ENCODE results near the gene MEIOC.
"Not testable (repeated sequence)": the region's sequence is repeated elsewhere in the genome, so short reads cannot be mapped to it uniquely, and the experiment has no call there.

Gene MEIOC

GRCh38 chr17:44633998-44634397, 22.3 kb upstream of the MEIOC start:
- TF ChIP-seq, protein P1, sequence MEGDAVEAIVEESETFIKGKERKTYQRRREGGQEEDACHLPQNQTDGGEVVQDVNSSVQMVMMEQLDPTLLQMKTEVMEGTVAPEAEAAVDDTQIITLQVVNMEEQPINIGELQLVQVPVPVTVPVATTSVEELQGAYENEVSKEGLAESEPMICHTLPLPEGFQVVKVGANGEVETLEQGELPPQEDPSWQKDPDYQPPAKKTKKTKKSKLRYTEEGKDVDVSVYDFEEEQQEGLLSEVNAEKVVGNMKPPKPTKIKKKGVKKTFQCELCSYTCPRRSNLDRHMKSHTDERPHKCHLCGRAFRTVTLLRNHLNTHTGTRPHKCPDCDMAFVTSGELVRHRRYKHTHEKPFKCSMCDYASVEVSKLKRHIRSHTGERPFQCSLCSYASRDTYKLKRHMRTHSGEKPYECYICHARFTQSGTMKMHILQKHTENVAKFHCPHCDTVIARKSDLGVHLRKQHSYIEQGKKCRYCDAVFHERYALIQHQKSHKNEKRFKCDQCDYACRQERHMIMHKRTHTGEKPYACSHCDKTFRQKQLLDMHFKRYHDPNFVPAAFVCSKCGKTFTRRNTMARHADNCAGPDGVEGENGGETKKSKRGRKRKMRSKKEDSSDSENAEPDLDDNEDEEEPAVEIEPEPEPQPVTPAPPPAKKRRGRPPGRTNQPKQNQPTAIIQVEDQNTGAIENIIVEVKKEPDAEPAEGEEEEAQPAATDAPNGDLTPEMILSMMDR (IDR thresholded peaks at IDR 0.05): no peak
- TF ChIP-seq ZFX (IDR thresholded peaks at IDR 0.05; ENCODE audit: borderline replicate concordance): no peak
- no peak overlapping the region for H3K27ac ChIP-seq

GRCh38 chr17:44634401-44634800, 21.9 kb upstream of the MEIOC start:
- not testable (repeated sequence) for H3K27ac ChIP-seq

GRCh38 chr17:44636562-44636961, 19.7 kb upstream of the MEIOC start:
- TF ChIP-seq ZFX (IDR thresholded peaks at IDR 0.05; ENCODE audit: borderline replicate concordance): no peak
- TF ChIP-seq, protein P1 (IDR thresholded peaks at IDR 0.05): 0 out of 2 replicates have a peak, but pooled peaks have one; percentile 4
- no peak overlapping the region for H3K27ac ChIP-seq

- H3K27ac ChIP-seq: no peak overlapping the region
- TF ChIP-seq ZFX (IDR thresholded peaks at IDR 0.05; ENCODE audit: borderline replicate concordance): no peak
- TF ChIP-seq, protein P1 (IDR thresholded peaks at IDR 0.05): no peak
Observed at GRCh38 chr17:44637066-44637465, 19.2 kb upstream of the MEIOC start.

DNA sequence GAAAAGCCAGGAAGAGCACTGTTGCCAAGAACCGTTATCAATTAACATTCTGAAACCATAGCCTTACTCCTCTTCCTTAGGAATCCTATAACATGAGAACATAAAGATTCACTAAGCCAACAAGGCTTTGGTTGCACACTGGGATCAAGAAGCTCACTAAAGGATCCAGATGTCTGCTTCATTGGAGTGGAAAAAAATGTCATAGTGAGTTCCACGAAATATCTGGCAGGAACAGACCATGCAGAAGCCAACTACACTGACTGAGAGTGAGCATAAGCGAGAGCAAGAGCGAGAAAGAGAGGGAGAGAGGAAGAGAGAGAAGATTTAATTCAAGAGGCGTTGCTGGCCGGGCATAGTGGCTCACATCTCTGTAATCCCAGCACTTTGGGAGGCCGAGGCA, 13.4 kb upstream of the MEIOC start:
- TF ChIP-seq ZFX (IDR thresholded peaks at IDR 0.05; ENCODE audit: borderline replicate concordance): no peak
- TF ChIP-seq, protein P1 (IDR thresholded peaks at IDR 0.05): no peak
- no peak overlapping the region for H3K27ac ChIP-seq

DNA sequence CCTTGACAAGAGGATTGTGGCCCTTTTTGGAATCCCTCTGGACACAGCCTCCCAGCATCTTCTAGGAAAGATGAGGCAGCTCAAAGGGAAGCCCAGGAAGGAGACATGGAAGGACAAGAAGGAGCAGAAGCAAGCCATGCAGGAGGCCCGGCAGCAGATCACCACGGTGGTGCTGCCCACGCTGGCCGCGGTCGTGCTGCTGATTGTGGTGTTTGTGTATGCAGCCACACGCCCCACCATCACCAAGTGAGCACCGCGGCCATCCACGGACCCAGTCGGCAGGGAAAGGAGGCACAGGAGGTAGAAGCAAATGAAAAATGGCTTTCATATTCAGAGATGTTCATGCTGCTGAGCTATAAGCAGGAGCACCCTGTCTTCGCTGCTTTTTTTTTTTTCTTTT, 10.9 kb upstream of the MEIOC start:
- TF ChIP-seq, protein P1 (IDR thresholded peaks at IDR 0.05): no peak
- no peak for TF ChIP-seq ZFX (IDR thresholded peaks at IDR 0.05; ENCODE audit: borderline replicate concordance)
- H3K27ac ChIP-seq: no peak overlapping the region

- TF ChIP-seq, protein P1 (IDR thresholded peaks at IDR 0.05): no peak
- no peak for TF ChIP-seq ZFX (IDR thresholded peaks at IDR 0.05; ENCODE audit: borderline replicate concordance)
- no peak overlapping the region for H3K27ac ChIP-seq
Observed at GRCh38 chr17:44646280-44646679, 10.0 kb upstream of the MEIOC start.

DNA sequence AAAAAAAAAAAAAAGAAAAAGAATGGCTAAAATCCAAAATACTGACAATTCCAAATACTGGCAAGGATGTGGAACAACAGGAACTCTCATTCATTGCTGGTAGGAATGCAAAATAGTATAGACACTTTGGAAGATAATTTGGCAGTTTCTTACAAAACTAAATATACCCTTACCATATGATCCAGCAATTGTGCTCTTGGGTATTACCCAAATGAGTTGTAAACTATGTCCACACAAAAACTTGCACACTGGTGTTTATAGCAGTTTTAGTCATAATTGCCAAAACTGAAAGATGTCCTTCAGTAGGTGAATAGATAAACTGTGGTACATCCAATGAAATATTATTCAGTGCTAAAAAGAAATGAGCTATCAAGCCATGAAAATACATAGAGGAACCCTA, 8.5 kb upstream of the MEIOC start:
- no peak overlapping the region for H3K27ac ChIP-seq
- TF ChIP-seq ZFX (IDR thresholded peaks at IDR 0.05; ENCODE audit: borderline replicate concordance): no peak
- TF ChIP-seq, protein P1 (IDR thresholded peaks at IDR 0.05): no peak
